NCI-H345 treated with DMSO at 0.1 percent for 48 hours (cell line): Measurements from ENCODE around the gene RNF19B.

Source experiments
- DNase-seq: peaks from one replicate; lab custom pipeline; 2025; ENCODE audit not compliant: unreplicated experiment; lab: John Stamatoyannopoulos, UW

Gene RNF19B

DNA sequence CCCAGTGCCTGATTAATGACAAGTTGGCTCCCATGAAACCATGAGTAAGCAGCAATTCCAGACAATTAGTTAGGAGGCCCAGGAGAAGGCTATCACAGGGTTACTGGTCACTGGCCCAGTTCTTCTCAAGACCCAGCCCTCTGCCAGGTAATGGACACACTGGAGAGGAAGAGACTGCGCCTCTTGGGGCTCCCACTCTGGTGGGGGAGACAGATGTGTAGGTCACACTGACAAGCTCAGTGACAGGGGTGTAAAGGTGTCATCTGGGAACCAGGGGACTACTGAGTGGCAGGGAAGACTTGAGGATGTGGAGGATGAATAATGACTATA, 73.4 kb downstream of the RNF19B start:
- DNase-seq: no peak

DNA sequence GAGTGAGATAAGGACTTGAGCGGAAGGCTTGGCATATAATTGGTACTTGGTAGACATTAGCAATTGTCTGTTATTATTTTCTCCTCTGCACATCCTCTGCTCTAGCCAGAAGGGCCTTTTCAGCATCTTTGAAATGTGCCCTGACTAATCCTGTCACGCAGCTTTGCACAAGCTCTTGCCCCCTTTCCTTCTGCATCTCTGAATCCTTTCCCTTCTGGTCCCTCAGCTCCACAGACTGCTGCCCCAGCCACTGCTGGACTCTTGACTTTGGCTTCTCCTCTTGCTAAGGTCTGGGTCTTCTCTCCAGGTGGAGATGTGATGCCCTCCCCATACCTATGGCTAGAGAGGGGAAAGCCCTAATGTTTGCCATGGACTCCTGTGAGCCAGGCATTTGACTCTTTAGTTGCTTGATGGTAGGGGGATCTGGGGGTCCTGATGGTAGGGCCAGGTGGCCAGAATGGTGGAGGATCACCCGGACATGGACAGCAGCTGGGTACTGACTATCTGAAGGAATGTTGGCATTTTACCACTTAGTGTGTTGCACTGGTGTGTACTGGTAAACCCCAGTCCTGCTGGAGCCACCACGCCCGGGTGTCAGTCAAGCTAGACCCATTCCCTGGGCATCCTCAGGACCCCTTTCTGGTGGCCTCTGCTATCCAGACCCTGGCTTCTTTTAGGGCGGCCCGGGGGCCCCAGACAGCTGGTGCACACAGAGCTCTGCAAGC, 73.9 kb downstream of the RNF19B start:
- no peak for DNase-seq

DNA sequence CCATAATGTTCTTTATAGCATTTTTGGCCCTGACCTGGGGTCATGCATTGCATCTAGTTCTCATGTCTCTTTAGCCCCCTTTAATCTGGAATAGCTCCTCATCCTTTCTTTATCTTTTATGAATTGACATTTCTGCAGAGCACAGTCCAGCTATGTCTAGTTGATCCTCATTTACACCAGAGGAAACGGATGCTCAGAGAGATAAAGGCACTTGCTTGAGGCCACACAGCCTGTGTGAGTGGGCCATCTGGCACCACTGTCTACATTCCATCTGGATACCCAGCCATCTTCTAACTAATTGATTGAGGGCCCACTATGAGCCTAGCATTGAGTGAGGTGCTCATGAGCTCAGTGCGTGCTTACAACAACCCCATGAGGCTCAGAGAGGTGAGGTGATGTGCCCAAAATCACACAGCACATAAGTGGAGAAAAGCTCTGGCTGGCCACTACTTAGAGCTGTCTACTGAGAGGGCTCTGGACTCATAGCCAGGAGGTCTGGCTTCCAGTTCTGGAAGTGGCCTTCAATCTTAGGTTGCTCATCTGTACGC, 74.8 kb downstream of the RNF19B start:
- DNase-seq: no peak

DNA sequence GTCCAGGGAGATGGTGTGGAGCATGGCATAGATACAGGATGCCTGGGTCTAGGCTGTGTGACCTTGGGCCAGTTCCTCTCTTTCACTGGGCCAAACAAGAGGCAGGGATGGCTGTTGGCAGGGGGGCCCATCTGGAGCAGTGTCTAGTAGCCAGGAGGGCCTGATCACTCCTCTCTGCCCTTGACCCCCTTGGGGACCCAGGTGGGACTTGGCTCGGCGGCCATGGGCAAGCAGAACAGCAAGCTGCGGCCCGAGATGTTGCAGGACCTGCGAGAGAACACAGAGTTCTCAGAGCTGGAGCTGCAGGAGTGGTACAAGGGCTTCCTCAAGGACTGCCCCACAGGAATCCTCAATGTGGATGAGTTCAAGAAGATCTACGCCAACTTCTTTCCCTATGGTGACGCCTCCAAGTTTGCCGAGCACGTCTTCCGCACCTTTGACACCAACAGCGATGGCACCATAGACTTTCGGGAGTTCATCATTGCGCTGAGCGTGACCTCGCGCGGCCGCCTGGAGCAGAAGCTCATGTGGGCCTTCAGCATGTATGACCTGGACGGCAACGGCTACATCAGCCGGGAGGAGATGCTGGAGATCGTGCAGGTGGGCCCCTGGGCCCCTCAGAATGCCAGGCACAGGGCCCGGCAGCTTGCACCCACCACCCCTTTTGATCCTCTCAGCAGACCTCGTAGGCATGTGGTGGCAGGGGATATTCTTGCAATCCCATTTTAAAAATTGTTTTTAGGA, 75.8 kb downstream of the RNF19B start:
- no peak for DNase-seq

DNA sequence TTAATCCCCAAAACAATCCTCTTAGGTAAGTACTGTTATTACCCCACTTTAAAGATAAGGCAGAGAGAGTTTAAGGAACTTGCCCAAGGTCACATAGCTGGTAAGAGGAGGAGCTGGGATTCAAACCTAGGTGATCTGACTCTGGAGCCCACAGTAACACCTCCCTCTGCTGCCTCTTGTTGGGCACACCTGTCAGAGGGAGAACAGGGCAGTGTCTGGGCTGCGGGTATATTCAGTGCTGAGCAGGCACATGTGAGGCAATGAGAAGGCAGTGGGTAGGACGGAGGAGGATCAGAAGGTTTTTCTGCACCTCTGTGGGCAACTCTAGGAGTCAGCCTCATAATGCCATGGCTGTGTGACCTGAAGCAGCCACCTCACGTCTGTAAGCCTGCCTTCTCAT, 76.5 kb downstream of the RNF19B start:
- no peak for DNase-seq

DNA sequence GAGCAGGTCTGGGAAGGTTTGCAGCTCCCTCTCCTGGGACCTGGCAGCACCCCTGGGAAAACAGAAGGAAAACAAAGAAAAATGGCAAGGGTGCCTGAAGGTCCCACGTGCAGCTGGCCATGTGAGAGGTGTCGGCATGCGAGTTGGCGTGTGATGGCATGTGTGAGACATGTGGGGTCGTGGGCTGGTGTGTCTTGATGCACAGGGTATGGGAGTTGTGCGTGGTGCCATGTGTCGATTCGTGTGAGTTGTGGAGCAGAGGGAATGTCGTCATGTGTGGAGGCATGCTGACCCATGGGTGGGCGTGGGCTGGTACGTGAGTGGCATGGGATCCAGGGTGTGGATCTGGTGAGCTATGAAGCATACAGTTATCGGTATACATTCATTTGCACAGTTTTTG, 77.0 kb downstream of the RNF19B start:
- DNase-seq: no peak

DNA sequence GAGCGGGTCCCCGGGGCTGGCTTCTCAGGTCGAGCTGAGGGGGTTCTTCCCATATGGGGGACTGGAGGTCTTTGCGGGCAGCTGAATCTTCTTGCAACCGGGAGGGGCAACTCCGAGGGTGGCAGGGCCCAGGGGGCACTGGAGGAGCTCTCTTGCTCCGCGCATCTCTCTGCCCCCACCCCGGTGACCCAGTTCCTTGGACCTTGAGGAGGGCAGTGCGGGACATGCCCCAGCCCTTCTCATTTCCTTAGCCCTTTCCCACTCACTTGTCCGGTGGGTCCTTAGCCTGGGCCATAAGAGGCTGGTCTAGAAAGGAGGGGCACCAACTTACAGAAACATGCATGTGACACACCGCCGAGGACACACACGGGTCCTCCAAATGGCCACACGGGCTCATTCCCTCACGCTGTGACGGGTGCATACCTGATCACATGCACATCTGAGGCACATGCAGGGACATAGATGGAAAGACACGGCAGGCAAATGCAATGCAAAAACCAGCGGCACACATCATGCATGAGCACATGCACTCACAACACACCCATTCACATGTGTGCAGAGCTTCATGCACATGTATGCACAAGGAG, 77.7 kb downstream of the RNF19B start:
- DNase-seq: no peak
